H1 (cell line): ENCODE measurements around the gene NFASC.

Experiments used
- ATF2 ChIP-seq: IDR thresholded peaks from 2 replicates; pipeline ENCODE4 v1.6.1; 2012; ENCODE audit warnings: low read length, inconsistent platforms
- CEBPB ChIP-seq: IDR thresholded peaks from 2 replicates; pipeline ENCODE4 v1.6.1; 2012; ENCODE audit warnings: low read depth, low read length
- CHD2 ChIP-seq: IDR thresholded peaks from 2 replicates; pipeline ENCODE4 v1.6.1; 2012; ENCODE audit warnings: low read length, improper control_type of control experiment
- CTCF ChIP-seq, 3 experiments: IDR thresholded peaks; 1 replicate in 2 of 3; 2 replicates in 1 of 3; pipeline versions ENCODE4 v1.5.1 to v1.6.1; 2011; ENCODE audit warnings: low read length in 3 of 3, mild to moderate bottlenecking in 3 of 3, inconsistent platforms in 2 of 3, low read depth in 1 of 3, moderate library complexity in 1 of 3; ENCODE audit not compliant: insufficient read depth in 1 of 3; ENCODE audit errors: control extremely low read depth in 1 of 3
- E2F6 ChIP-seq: IDR thresholded peaks from 2 replicates; pipeline ENCODE4 v1.6.1; 2012; ENCODE audit warnings: inconsistent platforms
- EP300 ChIP-seq, 2 experiments: IDR thresholded peaks; 1 replicate in 1 of 2; 2 replicates in 1 of 2; pipeline ENCODE4 v1.6.1; 2011 to 2012; ENCODE audit warnings: low read depth in 2 of 2, low read length in 2 of 2, mild to moderate bottlenecking in 2 of 2, borderline replicate concordance in 1 of 2, inconsistent platforms in 1 of 2, moderate library complexity in 1 of 2
- HDAC6 ChIP-seq: IDR thresholded peaks from one replicate; pipeline ENCODE4 v1.7.1; 2012; ENCODE audit warnings: low read depth, mild to moderate bottlenecking, inconsistent platforms, low read length, moderate library complexity
- POLR2AphosphoS5 ChIP-seq: IDR thresholded peaks from 2 replicates; pipeline ENCODE4 v1.6.1; 2011; ENCODE audit warnings: low read depth, low read length
- SP2 ChIP-seq: IDR thresholded peaks from 2 replicates; pipeline ENCODE4 v1.6.1; 2012; ENCODE audit warnings: mild to moderate bottlenecking, low read length, inconsistent platforms
- TAF1 ChIP-seq: IDR thresholded peaks from 2 replicates; pipeline ENCODE4 v1.6.1; 2011; ENCODE audit warnings: mild to moderate bottlenecking, low read depth, low read length

GRCh38 chr1:204846546-204846945 is 24.1 kb upstream of the NFASC start:
- TF ChIP-seq CEBPB (no peak), ATF2 (no peak), TAF1 (no peak), SP2 (no peak), CTCF (IDR thresholded peaks at IDR 0.05; ENCODE audit: control extremely low read depth in 1 of 3, insufficient read depth in 1 of 3, low read depth in 1 of 3, low read length in 3 of 3) (no peak), CHD2 (no peak), HDAC6 (no peak), E2F6 (no peak), POLR2AphosphoS5 (no peak), EP300 (IDR thresholded peaks at IDR 0.05; ENCODE audit: borderline replicate concordance in 1 of 2, low read depth in 2 of 2, low read length in 2 of 2) (no peak)
